RWPE1 (cell line): ENCODE measurements around the gene TNFSF15.
A peak's percentile ranks its signal among the peaks of the same experiment; 100 is the strongest.

Source experiments
- CTCF ChIA-PET: fragments of 350-600 bp; sonication (Branson Sonifier 250); formaldehyde crosslinking; extraction: SDS; loops from one replicate; lab custom pipeline; 2021; lab: Yijun Ruan, JAX
- POLR2A ChIA-PET: fragments of 400-600 bp; formaldehyde crosslinking; extraction: SDS; loops from one replicate; lab custom pipeline; 2020; ENCODE audit warnings: antibody characterized with exemption; ENCODE audit not compliant: low non-redundant PET; lab: Yijun Ruan, JAX
- DNase-seq: peaks from one replicate; pipeline ENCODE4 v3.0.0; 2012; ENCODE audit warnings: low spot score
- H3K27ac ChIP-seq: fragments of 450-650 bp; 2 replicates; pipeline ENCODE4 v1.5.1; 2017
- TF ChIP-seq, protein P1 (sequence below): fragments of 450-650 bp; conservative IDR thresholded peaks from 2 replicates; pipeline ENCODE4 v1.5.1; 2017; ENCODE audit warnings: low read depth, mild to moderate bottlenecking

TNFSF15 gene

GRCh38 chr9:114805670-114806525 lies at the start of gene TNFSF15:
TNFSF15 (minus strand) TSS chr9:114806039; CDS start chr9:114806012, 27 bp downstream.
- CTCF ChIA-PET = interaction anchor here (0.6 to 1.5 kb wide), 9 partner anchors 10 to 400 kb away, joined by 3 to 8 read pairs (median 3); no protein-coding TSS in a partner anchor
- TF ChIP-seq, protein P1, sequence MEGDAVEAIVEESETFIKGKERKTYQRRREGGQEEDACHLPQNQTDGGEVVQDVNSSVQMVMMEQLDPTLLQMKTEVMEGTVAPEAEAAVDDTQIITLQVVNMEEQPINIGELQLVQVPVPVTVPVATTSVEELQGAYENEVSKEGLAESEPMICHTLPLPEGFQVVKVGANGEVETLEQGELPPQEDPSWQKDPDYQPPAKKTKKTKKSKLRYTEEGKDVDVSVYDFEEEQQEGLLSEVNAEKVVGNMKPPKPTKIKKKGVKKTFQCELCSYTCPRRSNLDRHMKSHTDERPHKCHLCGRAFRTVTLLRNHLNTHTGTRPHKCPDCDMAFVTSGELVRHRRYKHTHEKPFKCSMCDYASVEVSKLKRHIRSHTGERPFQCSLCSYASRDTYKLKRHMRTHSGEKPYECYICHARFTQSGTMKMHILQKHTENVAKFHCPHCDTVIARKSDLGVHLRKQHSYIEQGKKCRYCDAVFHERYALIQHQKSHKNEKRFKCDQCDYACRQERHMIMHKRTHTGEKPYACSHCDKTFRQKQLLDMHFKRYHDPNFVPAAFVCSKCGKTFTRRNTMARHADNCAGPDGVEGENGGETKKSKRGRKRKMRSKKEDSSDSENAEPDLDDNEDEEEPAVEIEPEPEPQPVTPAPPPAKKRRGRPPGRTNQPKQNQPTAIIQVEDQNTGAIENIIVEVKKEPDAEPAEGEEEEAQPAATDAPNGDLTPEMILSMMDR = no peak
- peak within 1 kb of the TSS; percentile 92 for H3K27ac ChIP-seq
- POLR2A ChIA-PET = interaction anchor here (0.6 to 1.0 kb wide), 5 partner anchors 89 to 600 kb away, joined by 3 to 7 read pairs (median 4); partner anchors contain the start of gene ATP6V1G1
- DNase-seq = peak; percentile 90

DNA sequence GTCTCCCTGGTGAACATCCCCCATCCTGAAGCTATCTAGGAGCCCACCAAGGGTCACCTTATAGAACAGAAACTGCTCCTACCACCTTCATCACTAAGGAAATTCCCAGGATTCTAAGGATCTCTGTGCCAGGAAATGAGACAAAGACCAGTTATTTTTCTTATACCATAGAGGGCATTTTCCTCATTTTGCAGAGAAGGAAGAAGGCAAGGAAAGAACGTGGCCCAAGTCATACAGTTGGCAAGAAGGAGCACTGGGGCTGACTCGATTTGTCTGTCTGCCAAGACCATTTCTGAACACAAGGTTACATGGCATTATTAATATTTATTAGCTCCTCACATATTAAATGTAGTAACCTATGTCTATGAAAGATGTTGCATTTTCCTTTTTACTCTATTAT lies 49.6 kb upstream of the TNFSF15 start:
- CTCF ChIA-PET = interaction anchor here (0.7 to 1.1 kb wide), 2 partner anchors 86 to 193 kb away, joined by 3 to 5 read pairs; no protein-coding TSS in a partner anchor
- DNase-seq = no peak
- POLR2A ChIA-PET = no interaction called here

DNA sequence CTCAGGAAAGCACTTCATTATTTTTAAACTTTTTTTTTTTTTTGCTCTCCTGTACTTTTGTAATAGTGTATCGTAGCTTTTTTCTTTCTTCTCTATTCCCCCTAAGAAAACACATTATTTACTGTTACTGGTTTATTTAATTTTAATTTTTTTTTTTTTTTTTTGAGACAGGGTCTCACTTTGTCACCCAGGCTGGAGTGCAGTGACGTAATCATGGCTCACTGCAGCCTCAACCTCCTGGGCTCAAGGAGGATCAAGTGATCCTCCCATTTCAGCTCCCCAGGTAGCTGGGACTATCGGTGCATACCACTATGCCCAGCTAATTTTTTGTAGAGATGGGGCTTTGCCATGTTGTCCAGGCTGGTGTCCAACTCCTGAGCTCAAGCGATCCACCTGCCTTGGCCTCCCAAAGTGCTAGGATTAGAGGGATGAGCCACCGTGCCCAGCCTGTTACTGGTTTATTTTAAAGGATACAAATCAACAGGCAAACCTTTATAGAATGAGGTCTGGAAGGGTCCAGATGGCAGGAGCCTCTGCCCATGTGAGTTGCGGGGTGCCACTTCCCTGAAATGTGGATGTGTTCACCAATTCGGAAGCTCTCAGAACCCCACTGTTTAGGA lies 49.0 kb upstream of the TNFSF15 start:
- TF ChIP-seq, protein P1 = no peak
- H3K27ac ChIP-seq = peak overlapping the region; percentile 34; the same call in 1 of the 2 replicates
- DNase-seq = no peak
- CTCF ChIA-PET = no interaction called here
- POLR2A ChIA-PET = no interaction called here

More for the DNA sequence above, 49.6 kb upstream of the TNFSF15 start:
- TF ChIP-seq, protein P1 = no peak
- H3K27ac ChIP-seq = no peak overlapping the region; the same call in 1 of the 2 replicates

GRCh38 chr9:114853071-114853855 lies 47.4 kb upstream of the TNFSF15 start:
- H3K27ac ChIP-seq = peak overlapping the region; percentile 84
- POLR2A ChIA-PET = no interaction called here
- no peak for DNase-seq
- TF ChIP-seq, protein P1 = no peak
- CTCF ChIA-PET = no interaction called here

DNA sequence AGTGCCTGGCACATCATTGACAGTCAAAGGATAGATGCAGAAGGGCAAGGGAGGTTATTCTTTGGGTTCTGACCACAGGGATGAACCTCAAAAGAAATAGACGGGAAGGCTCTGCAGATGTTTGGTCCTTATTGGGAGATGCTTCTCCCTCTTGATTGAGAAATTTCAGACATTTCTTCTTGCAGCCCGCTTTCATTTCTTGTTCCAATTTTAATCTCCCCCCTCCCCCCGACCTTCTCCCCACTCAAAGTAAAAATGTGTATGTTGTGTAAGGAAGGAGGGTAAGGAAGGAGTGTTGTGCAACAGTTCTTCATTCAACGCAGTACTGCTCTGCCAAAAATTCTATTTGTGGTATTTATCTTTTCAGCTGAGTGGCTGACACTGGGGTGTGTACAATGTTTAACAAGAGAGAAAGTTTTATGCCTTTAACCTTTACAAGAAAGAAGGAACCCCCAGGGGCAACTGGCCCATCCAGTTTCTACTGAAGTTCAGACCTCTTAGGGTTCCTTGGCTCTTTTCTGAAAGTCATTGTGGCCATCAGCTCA lies 46.3 kb upstream of the TNFSF15 start:
- TF ChIP-seq, protein P1 = no peak
- CTCF ChIA-PET = no interaction called here
- DNase-seq = no peak
- H3K27ac ChIP-seq = peak overlapping the region; percentile 84
- POLR2A ChIA-PET = no interaction called here
